Activated effector memory CD4-positive, alpha-beta T cell treated with anti-CD3 and anti-CD28 coated beads, Interleukin-2, amount 50 U/mL, for 16 hours (primary cell): ENCODE measurements around the gene ZBTB32.
A peak's percentile ranks its signal among the peaks of the same experiment; 100 is the strongest.

Experiments
- DNase-seq: peaks from one replicate; pipeline ENCODE4 v3.0.0-alpha.2; 2020

ZBTB32 gene

GRCh38 chr19:35755550-35756376 is 51.4 kb downstream of the ZBTB32 start:
- DNase-seq: peak; percentile 87

GRCh38 chr19:35756377-35757230 is 52.2 kb downstream of the ZBTB32 start, which contains the start of gene HSPB6:
HSPB6 (minus strand) TSS chr19:35757029; CDS start chr19:35757008, 21 bp downstream.
- no peak for DNase-seq

- peak; percentile 69 for DNase-seq
Observed at GRCh38 chr19:35757231-35757748, 52.9 kb downstream of the ZBTB32 start.

- DNase-seq: peak; percentile 99
Observed at GRCh38 chr19:35757749-35758608, 53.6 kb downstream of the ZBTB32 start, which contains the start of gene PROSER3. PROSER3 (plus strand) TSS chr19:35758176; CDS start chr19:35758216, 40 bp downstream.

- no peak for DNase-seq
Observed at GRCh38 chr19:35759697-35760096, 55.3 kb downstream of the ZBTB32 start.

- no peak for DNase-seq
Observed at GRCh38 chr19:35760711-35761349, 56.5 kb downstream of the ZBTB32 start.

GRCh38 chr19:35764432-35765315 is 60.3 kb downstream of the ZBTB32 start:
- DNase-seq: no peak
